Stimulated activated CD4-positive, alpha-beta T cell treated with anti-CD3 and anti-CD28 coated beads, Interleukin-15, amount 100 ng/mL, for 48 hours (primary cell): Measurements from ENCODE around the gene PCDH11X.
"Not testable (repeated sequence)": the region's sequence is repeated elsewhere in the genome, so short reads cannot be mapped to it uniquely, and the experiment has no call there.

Experiments used
- DNase-seq, 2 donors: peaks; one replicate each; pipeline ENCODE4 v3.0.0-alpha.2; 2020; ENCODE audit warnings: low read depth in 2 of 2

The PCDH11X gene, protein sequence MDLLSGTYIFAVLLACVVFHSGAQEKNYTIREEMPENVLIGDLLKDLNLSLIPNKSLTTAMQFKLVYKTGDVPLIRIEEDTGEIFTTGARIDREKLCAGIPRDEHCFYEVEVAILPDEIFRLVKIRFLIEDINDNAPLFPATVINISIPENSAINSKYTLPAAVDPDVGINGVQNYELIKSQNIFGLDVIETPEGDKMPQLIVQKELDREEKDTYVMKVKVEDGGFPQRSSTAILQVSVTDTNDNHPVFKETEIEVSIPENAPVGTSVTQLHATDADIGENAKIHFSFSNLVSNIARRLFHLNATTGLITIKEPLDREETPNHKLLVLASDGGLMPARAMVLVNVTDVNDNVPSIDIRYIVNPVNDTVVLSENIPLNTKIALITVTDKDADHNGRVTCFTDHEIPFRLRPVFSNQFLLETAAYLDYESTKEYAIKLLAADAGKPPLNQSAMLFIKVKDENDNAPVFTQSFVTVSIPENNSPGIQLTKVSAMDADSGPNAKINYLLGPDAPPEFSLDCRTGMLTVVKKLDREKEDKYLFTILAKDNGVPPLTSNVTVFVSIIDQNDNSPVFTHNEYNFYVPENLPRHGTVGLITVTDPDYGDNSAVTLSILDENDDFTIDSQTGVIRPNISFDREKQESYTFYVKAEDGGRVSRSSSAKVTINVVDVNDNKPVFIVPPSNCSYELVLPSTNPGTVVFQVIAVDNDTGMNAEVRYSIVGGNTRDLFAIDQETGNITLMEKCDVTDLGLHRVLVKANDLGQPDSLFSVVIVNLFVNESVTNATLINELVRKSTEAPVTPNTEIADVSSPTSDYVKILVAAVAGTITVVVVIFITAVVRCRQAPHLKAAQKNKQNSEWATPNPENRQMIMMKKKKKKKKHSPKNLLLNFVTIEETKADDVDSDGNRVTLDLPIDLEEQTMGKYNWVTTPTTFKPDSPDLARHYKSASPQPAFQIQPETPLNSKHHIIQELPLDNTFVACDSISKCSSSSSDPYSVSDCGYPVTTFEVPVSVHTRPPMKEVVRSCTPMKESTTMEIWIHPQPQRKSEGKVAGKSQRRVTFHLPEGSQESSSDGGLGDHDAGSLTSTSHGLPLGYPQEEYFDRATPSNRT (N-terminal part only)

GRCh38 chrX:91779135-91779534 is at the start of gene PCDH11X:
PCDH11X (plus strand) TSS chrX:91779375; CDS start chrX:91835505, 56,130 bp downstream.
- DNase-seq = not testable (repeated sequence)

GRCh38 chrX:91747446-91747845 is 31.7 kb upstream of the PCDH11X start:
- not testable (repeated sequence) for DNase-seq

GRCh38 chrX:91753022-91753421 is 26.2 kb upstream of the PCDH11X start:
- not testable (repeated sequence) for DNase-seq

DNA sequence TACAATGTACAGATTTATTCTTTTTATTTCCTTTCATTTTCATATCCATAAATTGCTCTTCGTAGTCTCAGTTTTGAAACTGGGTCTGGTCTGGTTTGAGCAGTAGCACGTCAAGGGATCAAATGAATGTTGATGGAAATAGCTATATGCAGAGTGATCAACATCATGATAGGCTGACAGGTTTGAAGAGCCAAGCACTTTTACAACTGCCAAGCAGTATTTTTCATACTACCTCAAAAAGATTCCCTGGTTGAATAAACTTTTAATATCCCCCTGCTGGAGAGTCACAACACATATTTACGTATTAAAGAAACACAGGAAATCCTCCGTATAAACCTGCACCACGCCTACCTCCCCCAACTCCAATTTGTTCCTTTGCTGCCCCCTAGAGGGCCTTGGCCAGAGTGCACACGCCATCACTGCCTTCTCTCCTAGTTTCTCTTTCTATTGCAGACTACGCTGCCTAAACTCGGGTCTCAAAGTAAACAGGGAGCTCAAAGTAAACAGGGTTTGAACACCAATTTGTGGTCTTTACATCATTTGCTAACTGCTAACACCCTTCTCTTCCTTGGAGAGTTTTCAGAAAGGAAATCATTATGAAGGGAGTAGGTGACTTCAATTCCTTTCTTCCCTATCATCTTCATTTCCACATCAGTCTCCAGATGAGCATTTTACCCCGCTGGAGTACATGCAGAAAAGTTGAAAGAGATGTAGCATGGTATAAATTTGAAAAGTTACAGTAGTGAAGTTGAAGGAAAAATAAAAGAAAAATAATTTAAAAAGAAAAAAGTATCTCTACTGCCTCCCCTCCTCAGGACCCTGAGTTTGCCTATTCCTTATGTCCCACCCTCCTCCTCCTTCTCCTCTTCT is 8.3 kb upstream of the PCDH11X start:
- DNase-seq = not testable (repeated sequence)

- DNase-seq = not testable (repeated sequence)
Observed at GRCh38 chrX:91773943-91774342, 5.2 kb upstream of the PCDH11X start.

- DNase-seq = not testable (repeated sequence)
Observed at GRCh38 chrX:91780008-91780407, 833 bp downstream of the PCDH11X start.

DNA sequence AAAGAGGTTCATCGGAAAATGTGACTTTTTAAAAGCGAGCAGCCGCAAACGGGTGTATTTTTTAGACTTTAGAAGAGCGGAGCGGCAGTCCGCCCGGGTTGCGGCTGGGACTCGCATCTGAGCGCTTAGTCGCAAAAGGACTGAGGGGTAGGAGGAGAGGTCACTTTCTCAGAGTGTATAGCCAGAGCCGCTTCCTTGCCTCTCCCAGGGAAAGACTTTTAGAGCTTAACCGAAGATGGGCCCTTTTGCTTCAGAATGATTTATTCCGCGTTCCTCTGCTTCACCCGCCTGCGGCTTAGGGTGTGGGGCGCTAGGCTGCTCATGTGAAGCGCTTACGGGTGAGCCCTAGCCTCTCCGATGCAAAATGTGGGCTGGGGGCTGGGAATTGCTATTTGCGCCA is 1.5 kb downstream of the PCDH11X start:
- not testable (repeated sequence) for DNase-seq

DNA sequence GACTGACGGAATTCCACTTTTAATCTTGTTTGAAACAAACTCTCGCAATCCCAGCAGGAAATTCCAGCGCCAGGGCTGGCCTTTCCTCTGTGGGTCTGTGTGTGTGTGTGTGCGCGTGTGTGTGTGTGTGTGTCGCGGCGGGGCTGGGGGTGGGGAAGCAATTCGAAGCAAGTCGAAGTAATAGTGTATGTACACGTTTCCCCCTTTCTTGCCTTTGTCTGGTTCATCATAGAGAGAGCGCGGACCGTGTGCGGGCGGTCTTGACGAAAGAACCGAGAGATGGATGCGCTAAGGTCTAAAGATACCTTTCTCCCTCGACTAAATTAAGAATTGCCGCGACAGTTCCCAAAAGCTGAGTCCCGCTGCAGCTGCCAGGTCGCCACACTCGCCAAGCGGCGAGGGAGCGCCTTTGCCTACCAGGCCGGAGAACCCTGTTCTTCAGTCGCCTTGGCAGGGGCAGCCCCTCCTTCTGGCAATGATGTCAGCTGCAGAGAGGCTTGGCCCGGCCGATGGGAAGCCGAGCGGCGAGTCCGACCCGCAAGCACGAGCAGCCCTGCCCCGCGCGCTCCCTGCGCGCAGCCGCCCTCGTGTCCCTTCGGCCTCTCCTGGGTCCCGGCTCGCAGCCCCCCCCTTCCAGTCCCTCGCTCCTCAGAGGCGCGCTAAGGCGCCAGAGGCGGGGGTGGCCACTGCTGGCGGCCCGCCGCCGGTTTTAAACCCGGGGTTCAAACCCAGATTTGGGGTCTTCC is 2.6 kb downstream of the PCDH11X start:
- not testable (repeated sequence) for DNase-seq

DNA sequence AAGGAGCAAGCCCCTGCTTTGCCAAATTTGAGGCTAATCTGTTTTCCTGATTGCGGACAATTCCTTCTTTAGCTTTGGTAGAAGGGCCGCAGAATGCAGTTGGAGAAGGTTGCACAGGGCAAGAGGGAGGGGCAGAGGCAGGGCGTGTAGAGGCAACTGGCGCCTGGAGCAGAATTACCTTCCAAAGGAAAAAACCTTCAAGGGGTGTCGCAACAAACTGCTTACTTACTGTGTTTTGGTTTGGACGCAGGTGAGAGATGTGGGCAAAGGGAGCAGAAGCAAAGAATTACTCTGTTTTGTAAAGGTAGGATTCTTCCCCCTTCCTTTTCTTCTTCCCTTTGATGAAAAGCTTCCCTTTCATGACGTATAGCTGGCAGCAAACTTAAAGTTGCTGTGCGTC is 3.6 kb downstream of the PCDH11X start:
- not testable (repeated sequence) for DNase-seq

DNA sequence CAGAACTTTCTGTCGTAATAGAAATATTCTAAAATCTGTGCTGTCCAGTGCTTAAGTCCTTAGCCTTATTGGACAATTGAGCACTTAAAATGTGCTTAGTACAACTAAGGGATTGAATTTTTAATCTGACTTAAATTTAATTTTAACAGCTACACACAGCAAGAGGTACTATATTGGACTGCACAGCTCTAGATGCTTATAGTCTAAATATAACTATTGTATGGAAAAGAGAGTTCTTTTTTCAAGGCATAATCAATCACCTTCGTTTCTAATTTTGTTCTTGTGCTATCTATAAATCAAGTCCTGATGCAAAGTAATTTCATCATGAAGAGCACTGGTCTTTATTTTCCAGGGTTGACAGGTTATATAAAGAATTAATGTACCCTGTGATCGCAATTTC is 38.4 kb downstream of the PCDH11X start:
- DNase-seq = not testable (repeated sequence)

DNA sequence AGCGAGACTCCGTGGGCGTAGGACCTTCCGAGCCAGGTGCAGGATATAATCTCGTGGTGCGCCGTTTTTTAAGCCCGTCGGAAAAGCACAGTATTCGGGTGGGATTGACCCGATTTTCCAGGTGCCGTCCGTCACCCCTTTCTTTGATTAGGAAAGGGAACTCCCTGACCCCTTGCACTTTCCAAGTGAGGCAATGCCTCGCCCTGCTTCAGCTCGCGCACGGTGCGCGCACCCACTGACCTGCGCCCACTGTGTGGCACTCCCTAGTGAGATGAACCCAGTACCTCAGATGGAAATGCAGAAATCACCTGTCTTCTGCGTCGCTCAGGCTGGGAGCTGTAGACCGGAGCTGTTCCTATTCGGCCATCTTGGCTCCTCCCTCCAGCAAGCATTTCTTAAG is 46.1 kb downstream of the PCDH11X start:
- DNase-seq = not testable (repeated sequence)
